Vagina (tissue), 2 donors: ENCODE data around the gene CORO2B. TPM values are rescaled to one million over a fixed set of nuclear protein-coding genes. Genes with fewer than 3 reads are reported as not detected.

Experiments
- DNase-seq, 2 donors: peaks; one replicate each; pipeline ENCODE4 v3.0.0-alpha.2; 2017; ENCODE audit errors: extremely low spot score in 2 of 2
- H3K27ac ChIP-seq: fragments of 200-600 bp; sonication (generic); one replicate; pipeline ENCODE4 v1.5.1; 2019
- H3K27me3 ChIP-seq: fragments of 200-600 bp; sonication (generic); one replicate; pipeline ENCODE4 v1.5.1; 2019
- H3K36me3 ChIP-seq, 2 donors: fragments of 200-600 bp; sonication (generic); one replicate each; pipeline ENCODE4 v1.5.1; 2017 to 2019
- H3K4me1 ChIP-seq: fragments of 200-600 bp; sonication (generic); one replicate; pipeline ENCODE4 v1.5.1; 2019
- H3K4me3 ChIP-seq, 2 donors: fragments of 200-600 bp; sonication (generic); 1 replicate in 1 of 2; 2 replicates in 1 of 2; pipeline ENCODE4 v1.5.1; 2016 to 2019
- H3K9me3 ChIP-seq: fragments of 200-600 bp; sonication (generic); one replicate; pipeline ENCODE4 v1.5.1; 2019
- CTCF ChIP-seq, 3 experiments: fragments of 450-650 bp in 2 of 3; fragments of 200-600 bp in 1 of 3; sonication (generic) in 1 of 3; IDR thresholded peaks; one replicate each; pipeline ENCODE4 v1.5.1; 2017 to 2019; ENCODE audit warnings: antibody characterized with exemption in 3 of 3, mild to moderate bottlenecking in 2 of 3, moderate library complexity in 2 of 3
- POLR2A ChIP-seq, 2 donors: fragments of 450-650 bp; IDR thresholded peaks; one replicate each; pipeline ENCODE4 v1.6.1; 2017; ENCODE audit warnings: antibody characterized with exemption in 2 of 2, mild to moderate bottlenecking in 2 of 2, moderate library complexity in 2 of 2
- POLR2AphosphoS5 ChIP-seq, 2 donors: sonication (generic); formaldehyde crosslinking; IDR thresholded peaks; one replicate each; pipeline ENCODE4 v1.9.0; 2017; ENCODE audit warnings: antibody characterized with exemption in 2 of 2, mild to moderate bottlenecking in 2 of 2, low read depth in 1 of 2; ENCODE audit not compliant: insufficient read depth in 1 of 2
- intact Hi-C: fragments of 100-400 bp; cut with DNase I; formaldehyde crosslinking; loops from one replicate; pipeline ENCODE4 v1.15.1; 2023
- total RNA-seq: library from RNA; depleted of rRNA; stranded (reverse); fragments of >200 nt; gene quantifications from one replicate; pipeline ENCODE4 v1.2.3, GENCODE V29; 2016

The CORO2B gene
- total RNA-seq, 1 donor from 2014 or later = 4.7 TPM

GRCh38 chr15:68614286-68615035, 35.7 kb downstream of the CORO2B start:
- Histone ChIP-seq H3K27ac (no peak overlapping the region), H3K9me3 (no peaks in the 10 kb centered on the region), H3K27me3 (no peaks in the 10 kb centered on the region), H3K4me3 (no peak overlapping the region), H3K36me3 (no peaks in the 10 kb centered on the region), H3K4me1 (peaks cover 19% of the 10 kb centered on the region)
- intact Hi-C loops = no loop called here
- TF ChIP-seq POLR2A (IDR thresholded peaks at IDR 0.05) (no peak), POLR2AphosphoS5 (IDR thresholded peaks at IDR 0.05; ENCODE audit: insufficient read depth in 1 of 2, low read depth in 1 of 2) (no peak), CTCF (IDR thresholded peaks at IDR 0.05) (no peak)
- no peak for DNase-seq

- H3K9me3 ChIP-seq = no peaks in the 10 kb centered on the region
- TF ChIP-seq POLR2A (IDR thresholded peaks at IDR 0.05) (no peak), POLR2AphosphoS5 (IDR thresholded peaks at IDR 0.05; ENCODE audit: insufficient read depth in 1 of 2, low read depth in 1 of 2) (no peak), CTCF (IDR thresholded peaks at IDR 0.05) (no peak)
- no peak for DNase-seq
- no peak overlapping the region for H3K27ac ChIP-seq
- no peak overlapping the region for H3K4me3 ChIP-seq
- H3K27me3 ChIP-seq = no peaks in the 10 kb centered on the region
- intact Hi-C loops = no loop called here
- H3K4me1 ChIP-seq = peaks cover 21% of the 10 kb centered on the region
- H3K36me3 ChIP-seq = no peaks in the 10 kb centered on the region
These were observed 36.5 kb downstream of the CORO2B start for GRCh38 chr15:68615301-68615700.

- intact Hi-C loops = no loop called here
- H3K4me3 ChIP-seq = no peak overlapping the region
- TF ChIP-seq CTCF (IDR thresholded peaks at IDR 0.05) = no peak
- no peak for TF ChIP-seq POLR2A (IDR thresholded peaks at IDR 0.05)
- no peak for TF ChIP-seq POLR2AphosphoS5 (IDR thresholded peaks at IDR 0.05; ENCODE audit: insufficient read depth in 1 of 2, low read depth in 1 of 2)
- H3K4me1 ChIP-seq = peaks cover 25% of the 10 kb centered on the region
- no peaks in the 10 kb centered on the region for H3K9me3 ChIP-seq
- no peaks in the 10 kb centered on the region for H3K27me3 ChIP-seq
- H3K36me3 ChIP-seq = no peaks in the 10 kb centered on the region
- DNase-seq = no peak
- H3K27ac ChIP-seq = no peak overlapping the region
These were observed 37.0 kb downstream of the CORO2B start for GRCh38 chr15:68615811-68616210.

GRCh38 chr15:68616397-68616796, 37.6 kb downstream of the CORO2B start:
- Histone ChIP-seq H3K4me1 (peaks cover 31% of the 10 kb centered on the region), H3K36me3 (no peaks in the 10 kb centered on the region), H3K27me3 (no peaks in the 10 kb centered on the region), H3K9me3 (no peaks in the 10 kb centered on the region), H3K4me3 (no peak overlapping the region), H3K27ac (no peak overlapping the region)
- no peak for TF ChIP-seq CTCF (IDR thresholded peaks at IDR 0.05)
- no peak for TF ChIP-seq POLR2A (IDR thresholded peaks at IDR 0.05)
- TF ChIP-seq POLR2AphosphoS5 (IDR thresholded peaks at IDR 0.05; ENCODE audit: insufficient read depth in 1 of 2, low read depth in 1 of 2) = no peak
- intact Hi-C loops = no loop called here
- DNase-seq = no peak

GRCh38 chr15:68617001-68617400, 38.2 kb downstream of the CORO2B start:
- no peaks in the 10 kb centered on the region for H3K36me3 ChIP-seq
- peaks cover 31% of the 10 kb centered on the region for H3K4me1 ChIP-seq
- H3K27me3 ChIP-seq = no peaks in the 10 kb centered on the region
- no peak overlapping the region for H3K27ac ChIP-seq
- no peak for DNase-seq
- no peak overlapping the region for H3K4me3 ChIP-seq
- TF ChIP-seq POLR2A (IDR thresholded peaks at IDR 0.05) (no peak), POLR2AphosphoS5 (IDR thresholded peaks at IDR 0.05; ENCODE audit: insufficient read depth in 1 of 2, low read depth in 1 of 2) (no peak), CTCF (IDR thresholded peaks at IDR 0.05) (no peak)
- no peaks in the 10 kb centered on the region for H3K9me3 ChIP-seq
- intact Hi-C loops = no loop called here
